GM12892 (cell line): ENCODE measurements around the gene PLK3.
"Not testable (repeated sequence)": the region's sequence is repeated elsewhere in the genome, so short reads cannot be mapped to it uniquely, and the experiment has no call there.

ENCODE experiments used
- DNase-seq: peaks from one replicate; pipeline ENCODE4 v3.0.0; 2011; ENCODE audit not compliant: insufficient read length
- FAIRE-seq: peaks from 2 replicates; lab custom pipeline; 2011; peaks lifted over from hg19 to GRCh38; lab: Jason Lieb, UNC
- POLR2A ChIP-seq: IDR thresholded peaks from 2 replicates; pipeline ENCODE4 v1.6.1; 2011; ENCODE audit warnings: low read depth, low read length, control low read depth
- POLR2AphosphoS5 ChIP-seq: IDR thresholded peaks from 2 replicates; pipeline ENCODE4 v1.6.1; 2011; ENCODE audit warnings: low read depth, low read length, control low read depth
- TAF1 ChIP-seq: IDR thresholded peaks from 2 replicates; pipeline ENCODE4 v1.6.1; 2011; ENCODE audit warnings: low read depth, mild to moderate bottlenecking, control low read depth, low read length, borderline replicate concordance

The PLK3 gene

DNA sequence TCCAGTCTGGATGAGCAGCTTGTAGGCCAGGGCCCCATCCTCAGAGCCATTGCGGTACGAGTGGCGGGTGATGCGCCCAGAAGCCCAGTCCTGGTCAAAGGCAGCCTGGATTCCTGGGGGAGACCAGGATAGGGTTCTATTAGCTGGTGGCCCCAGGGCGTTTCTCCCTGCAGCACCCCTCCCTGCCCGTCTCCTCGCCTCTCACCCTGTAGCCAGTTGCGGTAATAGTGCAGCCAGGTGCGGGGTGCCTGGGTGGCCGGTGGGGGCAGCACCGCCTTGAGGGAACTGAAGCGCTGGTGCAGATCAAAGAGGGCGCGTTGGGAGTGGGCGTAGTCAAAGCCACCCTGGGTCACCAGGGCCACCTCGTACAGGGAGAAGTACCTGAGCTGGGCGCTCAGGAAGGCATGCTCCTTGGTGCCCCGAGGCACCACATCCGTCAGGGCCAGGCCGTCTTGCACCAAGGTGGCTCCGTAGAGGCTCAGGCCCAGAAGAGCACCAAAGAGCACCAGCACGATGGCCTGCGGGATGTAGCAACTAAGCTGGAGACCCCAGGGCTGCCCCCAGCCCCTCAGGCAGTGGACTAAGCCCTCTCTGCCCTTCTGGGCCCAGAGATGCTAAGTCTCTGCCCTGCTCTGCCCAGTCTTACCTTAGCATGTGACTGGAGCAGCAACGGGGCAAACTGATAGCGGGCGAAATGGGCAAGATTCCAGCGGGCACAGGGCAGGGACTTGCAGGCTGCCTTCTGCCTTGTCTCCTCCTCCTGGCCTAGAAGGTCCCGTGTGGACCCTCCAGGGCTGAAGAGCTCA, 27.2 kb downstream of the PLK3 start:
- DNase-seq = no peak
- TF ChIP-seq POLR2AphosphoS5 = no peak
- TF ChIP-seq TAF1 = no peak
- TF ChIP-seq POLR2A = no peak

DNA sequence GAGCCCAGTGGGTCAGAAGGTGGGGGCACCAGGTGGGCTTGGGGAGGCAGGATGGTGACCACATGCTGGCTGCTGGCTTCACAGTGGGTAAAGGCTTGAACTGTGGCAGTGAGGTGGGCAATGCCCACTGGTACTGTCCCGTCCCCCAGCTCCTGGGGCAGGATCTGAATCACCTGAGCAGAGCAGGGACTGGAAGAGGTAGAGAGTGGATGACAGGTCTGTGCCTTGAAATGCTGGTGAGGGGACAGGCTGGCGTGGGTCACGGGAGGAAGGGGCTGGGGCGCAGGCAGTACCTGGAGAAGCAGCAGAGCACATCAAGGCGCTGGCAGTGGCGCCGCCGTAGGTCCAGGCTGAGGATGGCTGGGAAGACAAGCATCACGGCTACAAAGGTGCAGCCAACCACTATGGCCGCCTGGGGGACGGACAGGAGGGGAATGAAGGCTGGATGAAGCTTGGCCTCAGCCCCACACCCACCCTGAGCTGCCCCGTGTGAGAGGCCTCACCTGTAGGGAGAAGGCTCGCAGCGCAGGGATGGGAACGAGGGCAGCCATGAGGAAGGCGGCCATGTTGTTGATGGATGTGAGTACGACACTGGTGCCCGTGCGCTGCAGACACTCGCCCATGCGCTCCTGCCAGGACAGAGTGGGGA, 27.9 kb downstream of the PLK3 start:
- DNase-seq = no peak
- no peak for TF ChIP-seq TAF1
- TF ChIP-seq POLR2AphosphoS5 = no peak
- TF ChIP-seq POLR2A = no peak
- no peak for FAIRE-seq

More for the DNA sequence above, 27.2 kb downstream of the PLK3 start:
- no peak for FAIRE-seq

DNA sequence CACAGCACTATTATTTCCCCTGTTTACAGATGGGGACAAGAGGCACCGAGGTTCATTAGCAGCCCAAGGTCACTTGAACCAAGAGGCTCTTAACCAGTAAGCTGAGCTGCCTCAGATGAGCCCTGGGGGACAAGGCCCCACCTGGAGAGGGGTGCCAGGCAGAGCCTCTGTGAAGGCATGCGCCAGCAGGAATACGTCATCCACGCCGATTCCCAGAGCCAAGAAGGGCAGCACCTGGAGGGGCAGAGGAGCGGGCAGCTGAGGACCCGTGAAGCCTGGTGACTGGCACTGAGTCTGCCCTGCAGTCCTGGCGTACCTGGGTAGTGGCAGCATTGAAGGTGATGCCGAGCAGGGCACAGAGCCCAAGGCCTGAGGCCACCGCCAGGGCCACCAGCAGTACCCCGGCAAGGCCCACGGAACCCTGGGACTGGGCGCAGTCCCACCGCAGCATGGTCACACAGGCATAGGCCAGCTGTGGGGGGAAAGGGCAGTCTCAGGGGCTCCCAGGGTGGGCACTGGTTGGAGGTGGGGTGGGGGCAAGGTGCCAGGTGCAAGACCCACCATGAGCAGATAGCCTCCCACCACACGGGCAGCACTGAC, 28.8 kb downstream of the PLK3 start:
- DNase-seq (no peak), FAIRE-seq (no peak)
- TF ChIP-seq POLR2A (no peak), POLR2AphosphoS5 (no peak), TAF1 (no peak)

DNA sequence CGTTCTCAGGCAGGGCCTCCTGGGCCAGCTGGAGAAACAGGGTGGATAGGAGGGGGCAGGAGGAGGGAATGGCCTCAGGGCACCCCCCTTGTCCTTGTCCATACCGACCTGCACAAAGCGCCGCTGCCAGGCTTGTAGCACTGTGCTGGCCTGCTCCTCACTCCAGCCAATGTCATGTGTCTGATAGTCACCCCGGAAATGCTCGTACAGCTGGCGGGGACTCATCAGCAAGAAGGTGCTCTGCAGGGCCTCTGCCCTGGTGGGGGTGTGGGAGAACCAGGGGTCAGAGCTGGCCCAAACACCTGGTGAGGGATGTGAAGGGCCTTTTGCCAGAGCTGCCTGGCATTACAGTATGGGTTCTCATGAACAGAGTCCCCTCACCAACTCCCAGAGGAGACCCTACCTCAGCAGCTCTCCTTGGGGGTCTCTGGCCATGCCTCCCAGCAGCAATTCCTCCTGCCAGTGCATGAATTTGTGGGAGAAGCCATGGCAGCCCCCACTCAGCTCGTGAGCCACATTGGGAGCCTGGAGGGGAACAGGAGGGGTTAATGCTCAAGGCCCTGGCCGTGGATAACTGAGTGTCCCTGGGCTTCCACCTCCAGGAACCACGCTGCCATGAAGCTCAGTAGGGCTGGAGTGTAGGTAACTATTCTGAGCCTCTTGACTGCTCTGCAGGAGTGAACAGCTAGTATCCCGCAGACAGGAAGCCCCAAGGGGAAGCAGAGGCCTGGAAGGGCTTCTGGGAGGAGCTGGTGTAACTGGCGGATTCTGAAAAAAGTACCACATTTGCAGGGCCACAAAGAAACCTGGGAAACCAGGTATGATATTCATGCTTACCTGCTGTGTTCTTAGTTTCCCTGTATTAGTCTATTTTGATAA, 29.6 kb downstream of the PLK3 start:
- FAIRE-seq (no peak), DNase-seq (no peak)
- TF ChIP-seq TAF1 = no peak
- TF ChIP-seq POLR2AphosphoS5 = no peak
- TF ChIP-seq POLR2A = no peak

DNA sequence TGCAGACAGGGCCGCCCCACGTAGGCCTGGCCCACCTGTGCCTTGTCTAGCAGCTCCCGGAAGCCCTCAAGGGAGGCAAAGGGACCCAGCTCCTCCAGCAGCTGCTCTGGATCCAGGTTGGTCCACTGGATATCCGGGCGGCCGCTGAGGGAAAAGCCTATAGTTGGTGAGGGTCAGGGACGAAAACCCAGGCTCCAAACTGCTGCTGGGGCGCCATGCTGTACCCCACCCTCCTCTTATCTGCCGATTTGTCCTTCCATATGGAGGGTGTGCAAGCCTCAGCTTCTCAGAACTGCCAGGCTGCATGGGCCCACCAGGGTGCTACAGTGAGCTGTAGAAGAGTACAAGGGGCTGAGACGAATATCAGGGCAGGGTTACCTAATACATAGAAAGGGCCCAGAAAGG, 30.7 kb downstream of the PLK3 start:
- TF ChIP-seq POLR2A (no peak), POLR2AphosphoS5 (no peak)
- DNase-seq = no peak
- FAIRE-seq = no peak

DNA sequence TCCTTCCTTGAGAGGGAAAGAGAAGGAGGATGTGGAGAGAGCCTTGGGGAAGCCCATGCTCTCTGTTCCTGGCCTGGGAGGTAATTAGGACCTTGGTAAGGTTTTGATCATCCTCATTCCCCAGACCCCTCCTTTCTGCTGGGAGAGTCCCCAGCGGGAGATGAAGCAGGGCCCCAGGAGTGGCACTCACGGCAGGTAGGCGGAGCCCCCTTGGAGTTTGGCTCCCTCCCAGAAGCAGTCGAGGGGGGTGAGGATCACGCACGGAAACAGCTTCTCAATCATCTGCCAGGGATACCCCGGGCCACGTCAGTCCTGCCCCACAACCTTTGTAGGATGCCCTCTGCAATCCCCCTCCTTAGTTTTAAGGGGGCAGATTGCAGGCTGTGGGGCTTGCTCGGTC, 31.3 kb downstream of the PLK3 start:
- DNase-seq = no peak

DNA sequence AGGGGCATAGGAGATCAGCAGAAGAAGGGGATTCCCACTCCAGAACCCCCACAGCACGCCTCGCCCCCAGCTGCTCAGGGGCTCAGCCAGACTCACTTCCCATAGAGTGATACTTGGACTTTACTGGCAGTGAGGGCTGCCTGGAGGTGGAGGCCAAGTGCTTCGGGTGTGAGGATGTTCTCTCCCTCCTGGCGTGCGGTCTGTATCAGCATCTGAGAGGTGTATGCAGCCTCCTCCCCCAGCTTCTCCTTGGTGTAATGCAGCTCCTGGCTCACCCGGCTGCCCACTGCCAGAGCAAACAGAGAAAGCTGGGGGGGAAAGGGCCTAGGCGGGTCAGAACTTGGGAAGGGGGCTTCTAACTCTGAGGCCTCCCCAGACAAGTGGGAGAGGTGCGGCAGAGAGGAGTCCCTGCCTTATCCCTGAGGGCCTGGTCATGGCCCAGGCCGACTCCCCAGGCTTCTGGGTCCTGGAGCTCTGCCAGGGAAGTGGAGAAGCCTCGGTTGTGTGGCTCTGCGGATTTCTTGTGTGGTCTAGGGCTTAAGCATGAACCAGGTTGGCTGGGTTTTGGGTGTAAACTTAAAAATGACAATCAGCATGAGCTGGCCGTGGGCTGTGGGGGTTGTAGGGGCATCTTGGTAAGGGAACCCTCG, 32.0 kb downstream of the PLK3 start:
- DNase-seq = no peak
- TF ChIP-seq POLR2A = no peak
- no peak for TF ChIP-seq POLR2AphosphoS5
- no peak for TF ChIP-seq TAF1
- FAIRE-seq = no peak

More for the DNA sequence above, 31.3 kb downstream of the PLK3 start:
- TF ChIP-seq TAF1 (no peak), POLR2A (no peak), POLR2AphosphoS5 (no peak)
- FAIRE-seq = no peak

DNA sequence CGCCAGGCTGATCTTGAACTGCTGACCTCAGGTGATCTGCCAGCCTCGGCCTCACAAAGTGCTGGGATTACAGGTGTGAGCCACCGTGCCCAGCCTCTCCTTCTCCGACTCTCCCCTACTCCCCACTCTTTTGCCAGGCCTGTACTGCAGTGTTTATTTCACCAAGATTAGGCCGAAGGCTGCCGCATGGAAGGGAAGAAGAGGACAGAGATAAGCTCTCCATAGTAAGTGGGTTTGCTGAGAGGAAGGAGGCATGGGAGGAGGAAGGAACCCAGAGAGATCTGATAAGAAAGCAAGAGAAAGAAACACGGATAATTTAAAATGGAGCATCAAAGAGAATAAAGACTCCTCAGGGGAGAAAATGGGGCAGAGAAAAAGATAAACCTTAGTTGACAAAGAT, 34.2 kb downstream of the PLK3 start:
- DNase-seq = no peak
- no peak for FAIRE-seq

DNA sequence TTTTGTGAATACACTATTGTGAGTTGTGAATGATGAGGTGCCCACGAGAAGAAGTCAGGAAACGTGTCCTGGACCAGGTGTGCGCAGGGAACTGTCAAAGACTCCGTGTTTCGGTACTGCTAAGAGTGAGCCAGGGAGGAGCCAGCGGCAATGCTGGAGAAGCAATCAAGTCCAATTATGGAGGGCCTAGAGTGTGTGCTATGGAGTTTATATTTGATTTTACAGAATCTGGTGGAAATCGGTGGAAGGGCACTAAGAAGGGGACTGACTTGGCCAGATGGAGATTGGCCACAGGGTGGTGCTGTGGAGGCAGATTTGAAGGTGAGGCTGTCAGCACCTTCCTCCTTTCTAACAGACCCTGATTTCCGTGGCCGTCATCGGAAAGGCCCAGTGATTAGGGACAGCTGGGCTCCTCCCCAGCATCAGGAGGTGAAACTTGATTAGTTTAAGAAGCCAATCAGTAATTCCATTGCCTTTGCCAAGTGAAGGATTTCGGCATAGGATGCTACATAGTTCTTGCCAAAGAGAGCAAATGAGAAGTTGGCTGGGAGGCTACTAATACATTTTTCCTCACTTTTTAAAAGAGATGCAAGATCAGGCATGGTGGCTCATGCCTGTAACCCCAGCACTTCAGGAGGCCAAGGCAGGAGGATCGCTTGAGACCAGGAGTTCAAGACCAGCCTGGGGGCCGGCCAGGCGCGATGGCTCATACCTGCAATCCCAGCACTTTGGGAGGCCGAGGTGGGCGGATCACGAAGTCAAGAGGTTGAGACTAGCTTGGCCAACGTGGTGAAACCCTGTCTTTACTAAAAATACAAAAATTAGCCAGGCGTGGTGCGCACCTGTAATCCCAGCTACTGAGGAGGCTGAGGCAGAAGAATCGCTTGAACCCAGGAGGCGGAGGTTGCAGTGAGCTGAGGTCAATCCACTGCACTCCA, 35.8 kb downstream of the PLK3 start:
- peak; percentile 92 for FAIRE-seq

More for the DNA sequence above, 34.2 kb downstream of the PLK3 start:
- TF ChIP-seq POLR2A (no peak), TAF1 (no peak), POLR2AphosphoS5 (no peak)

DNA sequence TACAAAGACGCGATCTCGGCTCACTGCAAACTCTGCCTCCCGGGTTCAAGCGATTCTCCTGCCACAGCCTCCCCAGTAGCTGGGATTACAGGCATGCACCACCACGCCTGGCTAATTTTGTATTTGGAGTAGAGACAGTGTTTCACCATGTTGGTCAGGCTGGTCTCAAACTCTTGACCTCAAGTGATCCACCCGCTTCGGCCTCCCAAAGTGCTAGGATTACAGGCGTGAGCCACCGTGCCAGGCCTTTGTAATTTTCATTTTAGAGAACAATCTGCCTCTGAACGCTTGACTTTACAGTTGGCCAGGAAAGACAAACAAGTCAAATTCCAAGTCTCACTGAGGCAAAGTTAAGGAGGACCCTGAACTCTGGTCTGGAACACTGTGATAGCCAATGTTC, 38.1 kb downstream of the PLK3 start:
- DNase-seq, FAIRE-seq: not testable (repeated sequence)

More for the DNA sequence above, 35.8 kb downstream of the PLK3 start:
- peak; percentile 70 for DNase-seq
- TF ChIP-seq POLR2A (no peak), TAF1 (no peak), POLR2AphosphoS5 (no peak)
